ENCODE data around the gene MYH15. TPM values are rescaled to one million over a fixed set of nuclear protein-coding genes. Genes with fewer than 3 reads are reported as not detected.

MYH15 gene
- total and polyA plus RNA-seq, 10 of the 15 experiments (the other 5 are each of a cell fraction or from before 2014, with no cell fraction given): 0.05 to 0.27 (median 0.09) TPM; not detected in 1

- TF ChIP-seq PKNOX1 (IDR thresholded peaks at IDR 0.05) (no peak), MEF2B (IDR thresholded peaks at IDR 0.05; ENCODE audit: partially characterized antibody, poor library complexity, severe bottlenecking) (no peak), KDM1A (IDR thresholded peaks at IDR 0.05; ENCODE audit: borderline replicate concordance) (no peak), EGR1 (IDR thresholded peaks at IDR 0.05; ENCODE audit: borderline replicate concordance in 1 of 2, low read depth in 2 of 2, low read length in 2 of 2) (no peak), RCOR1 (conservative IDR thresholded peaks at IDR 0.05; ENCODE audit: low read depth, low read length) (no peak), E2F8 (IDR thresholded peaks at IDR 0.05; ENCODE audit: low read depth, partially characterized antibody) (no peak), SP1 (IDR thresholded peaks at IDR 0.05; ENCODE audit: low read depth, low read length) (no peak), HDAC6 (IDR thresholded peaks at IDR 0.05; ENCODE audit: unreplicated experiment) (no peak), NFYA (IDR thresholded peaks at IDR 0.05; ENCODE audit: borderline replicate concordance, low read depth, low read length) (no peak)
These were observed 106.6 kb downstream of the MYH15 start (continued) for GRCh38 chr3:108403686-108404345.

Data from GM12878 (cell line).